GM12864 (cell line): Measurements from ENCODE around the gene CLDN14.

ENCODE experiments used
- DNase-seq: peaks from one replicate; pipeline ENCODE4 v3.0.0-alpha.2; 2011; ENCODE audit warnings: low read depth
- H3K4me3 ChIP-seq: 2 replicates; pipeline ENCODE4 v1.5.1; 2011; ENCODE audit warnings: mild to moderate bottlenecking, low read depth, low read length, control low read depth
- TF ChIP-seq, protein P1 (sequence below): IDR thresholded peaks from 2 replicates; pipeline ENCODE4 v1.5.1; 2011; ENCODE audit warnings: low read depth, mild to moderate bottlenecking, moderate library complexity, low read length, control low read depth, inconsistent platforms; ENCODE audit errors: missing control alignments

Gene CLDN14

GRCh38 chr21:36474591-36474990 lies 5.3 kb downstream of the CLDN14 start:
- no peak overlapping the region for H3K4me3 ChIP-seq
- TF ChIP-seq, protein P1, sequence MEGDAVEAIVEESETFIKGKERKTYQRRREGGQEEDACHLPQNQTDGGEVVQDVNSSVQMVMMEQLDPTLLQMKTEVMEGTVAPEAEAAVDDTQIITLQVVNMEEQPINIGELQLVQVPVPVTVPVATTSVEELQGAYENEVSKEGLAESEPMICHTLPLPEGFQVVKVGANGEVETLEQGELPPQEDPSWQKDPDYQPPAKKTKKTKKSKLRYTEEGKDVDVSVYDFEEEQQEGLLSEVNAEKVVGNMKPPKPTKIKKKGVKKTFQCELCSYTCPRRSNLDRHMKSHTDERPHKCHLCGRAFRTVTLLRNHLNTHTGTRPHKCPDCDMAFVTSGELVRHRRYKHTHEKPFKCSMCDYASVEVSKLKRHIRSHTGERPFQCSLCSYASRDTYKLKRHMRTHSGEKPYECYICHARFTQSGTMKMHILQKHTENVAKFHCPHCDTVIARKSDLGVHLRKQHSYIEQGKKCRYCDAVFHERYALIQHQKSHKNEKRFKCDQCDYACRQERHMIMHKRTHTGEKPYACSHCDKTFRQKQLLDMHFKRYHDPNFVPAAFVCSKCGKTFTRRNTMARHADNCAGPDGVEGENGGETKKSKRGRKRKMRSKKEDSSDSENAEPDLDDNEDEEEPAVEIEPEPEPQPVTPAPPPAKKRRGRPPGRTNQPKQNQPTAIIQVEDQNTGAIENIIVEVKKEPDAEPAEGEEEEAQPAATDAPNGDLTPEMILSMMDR = no peak
- no peak for DNase-seq

DNA sequence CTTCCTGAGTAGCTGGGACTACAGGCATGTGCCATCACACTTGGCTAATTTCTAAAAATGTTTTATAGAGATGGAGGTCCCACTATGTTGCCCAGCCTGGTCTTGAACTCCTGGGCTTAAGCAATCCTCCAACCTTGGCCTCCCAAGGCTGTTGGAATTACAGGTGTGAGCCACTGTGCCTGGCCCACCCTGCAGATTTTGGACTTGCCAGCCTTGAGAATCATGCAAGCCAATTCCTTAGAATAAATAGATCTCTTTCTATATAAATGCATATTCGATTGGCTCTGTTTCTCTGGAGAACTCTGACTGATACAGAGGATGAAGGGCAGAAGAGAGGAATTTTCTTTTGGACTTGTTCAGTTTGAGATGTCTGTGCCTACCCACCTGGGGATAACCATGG lies 6.7 kb downstream of the CLDN14 start:
- TF ChIP-seq, protein P1 = no peak
- DNase-seq = no peak
- H3K4me3 ChIP-seq = no peak overlapping the region

GRCh38 chr21:36472377-36472776 lies 7.5 kb downstream of the CLDN14 start:
- TF ChIP-seq, protein P1 = no peak
- no peak overlapping the region for H3K4me3 ChIP-seq
- DNase-seq = no peak

DNA sequence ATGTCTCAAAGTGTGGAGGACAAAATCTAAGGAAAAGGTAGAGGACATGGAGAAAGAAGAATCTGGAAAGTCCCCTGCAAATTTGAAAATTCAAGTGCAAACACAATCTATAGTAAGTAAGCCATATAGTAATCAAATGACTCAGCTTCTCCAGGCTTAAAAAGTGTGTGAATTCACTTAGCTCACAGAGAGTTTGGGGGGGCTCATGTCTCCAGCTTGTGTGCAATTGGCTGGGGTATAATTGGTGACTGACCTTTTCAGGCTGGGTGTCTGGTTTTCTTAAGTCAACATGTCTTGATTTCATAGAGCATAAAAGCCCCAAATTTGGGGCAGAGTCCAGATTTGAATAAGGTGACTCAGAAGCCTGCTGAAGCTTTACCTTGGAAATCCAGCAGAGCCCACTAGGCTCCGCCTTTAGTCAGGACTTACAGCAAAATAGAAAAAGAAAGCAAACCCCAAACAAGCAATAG lies 8.6 kb downstream of the CLDN14 start:
- TF ChIP-seq, protein P1 = no peak
- peak; percentile 41 for DNase-seq
- H3K4me3 ChIP-seq = no peak overlapping the region

DNA sequence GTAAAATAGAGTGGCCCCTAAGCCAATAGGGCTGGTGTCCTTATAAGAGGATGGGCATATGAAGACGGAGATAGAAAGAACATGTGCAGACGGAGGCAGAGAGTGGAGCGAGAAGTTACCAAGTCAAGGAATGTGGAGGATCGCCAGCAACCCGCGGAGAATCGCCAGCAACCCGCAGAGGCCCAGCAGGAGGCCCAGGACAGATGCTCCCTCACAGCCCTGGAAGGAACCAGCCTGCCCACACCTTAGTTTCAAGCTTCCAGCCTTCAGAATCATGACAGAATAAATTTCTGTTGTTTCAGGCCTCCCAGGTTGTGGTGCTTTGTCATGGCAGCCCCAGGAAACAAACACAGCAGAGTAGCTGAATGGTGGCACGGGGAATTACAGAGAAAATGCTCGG lies 9.6 kb downstream of the CLDN14 start:
- no peak for DNase-seq
- H3K4me3 ChIP-seq = no peak overlapping the region
- TF ChIP-seq, protein P1 = no peak

DNA sequence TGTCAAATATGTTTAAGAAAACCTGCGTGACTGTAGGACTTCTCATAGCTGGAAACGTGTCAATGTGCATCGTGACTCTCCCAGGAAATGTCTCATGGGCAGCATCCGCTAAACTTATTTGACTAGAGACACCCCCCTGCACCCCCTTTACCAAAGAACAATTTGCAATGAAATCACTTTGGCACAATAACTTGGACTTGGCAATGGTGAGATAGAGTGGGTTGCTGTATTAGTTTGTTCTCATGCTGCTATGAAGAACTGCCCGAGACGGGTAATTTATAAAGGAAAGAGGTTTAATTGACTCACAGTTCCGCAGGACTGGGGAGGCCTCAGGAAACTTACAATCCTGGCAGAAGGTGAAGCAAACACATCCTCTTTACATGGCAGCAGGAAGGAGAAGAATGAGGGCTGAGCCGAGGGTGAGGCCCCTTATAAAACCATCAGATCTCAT lies 13.8 kb downstream of the CLDN14 start:
- DNase-seq = no peak
- TF ChIP-seq, protein P1 = no peak
- H3K4me3 ChIP-seq = no peak overlapping the region

DNA sequence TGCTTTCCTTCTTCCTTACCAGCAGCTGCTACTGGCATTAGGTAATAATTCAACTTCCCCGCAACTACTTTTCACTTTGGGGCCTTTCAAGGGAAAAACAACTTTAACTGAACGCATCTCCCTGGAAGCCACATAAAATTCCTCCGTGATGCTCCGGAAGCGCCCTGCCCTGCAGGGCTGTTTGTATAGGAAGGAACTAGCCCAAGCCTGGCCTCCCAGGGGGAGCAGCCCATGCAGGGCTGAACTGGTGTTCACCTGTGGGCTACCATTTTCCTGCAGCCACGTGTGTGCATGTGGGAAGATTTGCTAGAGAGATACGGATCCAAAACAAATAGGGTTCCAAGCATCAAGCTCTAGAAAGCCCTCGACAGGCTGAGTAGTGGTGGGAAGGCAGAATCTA lies 14.4 kb downstream of the CLDN14 start:
- no peak for DNase-seq
- TF ChIP-seq, protein P1 = no peak
- no peak overlapping the region for H3K4me3 ChIP-seq
